ENCODE data around the gene CCDC188. TPM values are rescaled to one million over a fixed set of nuclear protein-coding genes. Genes with fewer than 3 reads are reported as not detected.

CCDC188 gene
- total RNA-seq, 1 experiment from 2014 or later = not detected

DNA sequence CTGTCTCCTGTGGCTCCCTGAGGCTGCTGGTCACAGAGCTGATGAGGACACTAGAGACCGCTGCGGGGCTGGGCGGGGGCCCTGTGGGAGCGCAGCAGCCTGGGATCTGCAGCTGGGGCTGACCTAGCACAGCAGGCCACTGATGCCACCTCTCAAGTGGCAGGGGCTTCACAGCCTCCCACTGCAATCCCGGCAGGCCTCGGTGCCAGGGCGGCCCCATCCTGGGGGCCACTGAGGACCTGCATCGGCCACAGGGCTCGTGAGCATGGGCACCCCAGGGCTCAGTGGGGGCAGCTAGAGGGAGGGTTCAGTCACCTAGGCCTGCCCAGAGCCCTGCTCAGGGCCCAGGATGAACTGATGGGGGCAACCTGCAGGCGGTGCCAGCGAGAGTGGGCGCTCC is 14.6 kb upstream of the CCDC188 start:
- no peak overlapping the region for H2BK12ac ChIP-seq (ENCODE audit: insufficient read length, low read depth, low read length)
- no peak overlapping the region for H4K91ac ChIP-seq (ENCODE audit: insufficient read length, low read depth, low read length)
- no peak overlapping the region for H3T11ph ChIP-seq (ENCODE audit: low read length)
- no peaks in the 10 kb centered on the region for H3K79me1 ChIP-seq (ENCODE audit: insufficient read depth, low read depth, low read length, poor library complexity, severe bottlenecking)
- H2BK5ac ChIP-seq (ENCODE audit: insufficient read length, low read length) = no peak overlapping the region
- H4K20me1 ChIP-seq (ENCODE audit: control insufficient read depth, insufficient read depth, insufficient read length) = no peaks in the 10 kb centered on the region
- H3K27ac ChIP-seq (ENCODE audit: insufficient read length, low read depth, low read length) = no peak overlapping the region
- no peak overlapping the region for H2BK120ac ChIP-seq (ENCODE audit: low read depth, low read length, poor library complexity, severe bottlenecking)
- no peak overlapping the region for H3K14ac ChIP-seq (ENCODE audit: insufficient read depth, low read length)
- TF ChIP-seq CTCF (conservative IDR thresholded peaks at IDR 0.05) = no peak
- no peak overlapping the region for H4K8ac ChIP-seq (replicated peaks; ENCODE audit: insufficient read length, low read depth, low read length)
- no peak overlapping the region for H2AK5ac ChIP-seq (ENCODE audit: insufficient read length, low read length)
- H3K18ac ChIP-seq (ENCODE audit: insufficient read length, low read depth, low read length) = no peak overlapping the region
- H3K27me3 ChIP-seq (ENCODE audit: insufficient read depth, low read length) = no peaks in the 10 kb centered on the region
- no peaks in the 10 kb centered on the region for H3K23me2 ChIP-seq (ENCODE audit: insufficient read length, low read depth, low read length, poor library complexity, severe bottlenecking)
- H3K4me2 ChIP-seq (ENCODE audit: insufficient read depth, insufficient read length, low read length) = no peak overlapping the region
- no peak for DNase-seq
- H3K4me3 Mint-ChIP-seq = no peak overlapping the region
- WGBS (ENCODE audit: extremely low coverage, insufficient read length, low lambda C conversion rate) = no CpG with 5 or more reads among the region's 12 CpGs
- no peaks in the 10 kb centered on the region for H3K9me3 ChIP-seq (ENCODE audit: control insufficient read depth, low read depth, low read length)
- no peaks in the 10 kb centered on the region for H3K79me2 ChIP-seq (ENCODE audit: insufficient read depth, low read length)
- H2BK20ac ChIP-seq (ENCODE audit: low read depth, low read length, poor library complexity, severe bottlenecking) = no peak overlapping the region
- H3K4ac ChIP-seq (ENCODE audit: low read depth, low read length) = no peak overlapping the region
- no peak overlapping the region for H4K5ac ChIP-seq (ENCODE audit: insufficient read length, low read depth, low read length)
- no peak overlapping the region for H3K27ac Mint-ChIP-seq
- H3K56ac ChIP-seq (ENCODE audit: insufficient read length, low read depth, low read length) = no peak overlapping the region
- no peak overlapping the region for H2AFZ ChIP-seq (ENCODE audit: low read length)
- no peaks in the 10 kb centered on the region for H3K4me1 Mint-ChIP-seq
- H3K23ac ChIP-seq (ENCODE audit: insufficient read length, low read depth, low read length) = no peak overlapping the region
- H2BK15ac ChIP-seq (ENCODE audit: low read depth, low read length) = no peak overlapping the region
- H3K9ac ChIP-seq (ENCODE audit: extremely low read depth, insufficient read length, low read length) = no peak overlapping the region
- no peaks in the 10 kb centered on the region for H3K4me1 ChIP-seq (ENCODE audit: insufficient read depth, low read length)
- H3K27me3 Mint-ChIP-seq (ENCODE audit: low read depth) = no peaks in the 10 kb centered on the region
- peaks cover 6 to 17% of the 10 kb centered on the region in 2 experiments; a peak in 4 of 5 replicates for H3K9me3 Mint-ChIP-seq
- peaks cover 0 to 7% (median 0%) of the 10 kb centered on the region in 3 experiments; a peak in 2 of 7 replicates for H3K36me3 Mint-ChIP-seq (ENCODE audit: insufficient read depth in 1 of 3, low read depth in 3 of 3)

Data from H9 (cell line).